ENCODE data around the gene TMEM135. TPM values are rescaled to one million over a fixed set of nuclear protein-coding genes. Genes with fewer than 3 reads are reported as not detected.

Gene TMEM135
- total RNA-seq, 1 experiment from 2014 or later: 14.0 TPM

GRCh38 chr11:87331273-87331672 lies 293.5 kb downstream of the TMEM135 start:
- Histone ChIP-seq H3K4me2 (ENCODE audit: low read length) (no peak overlapping the region), H3K36me3 (ENCODE audit: low read depth, low read length) (no peaks in the 10 kb centered on the region), H3K4me1 (ENCODE audit: insufficient read depth, low read length) (no peaks in the 10 kb centered on the region), H4K20me1 (ENCODE audit: low read length) (no peaks in the 10 kb centered on the region), H3F3A (ENCODE audit: low read length, unreplicated experiment) (no peaks in the 10 kb centered on the region), H3K4me3 (ENCODE audit: low read length) (no peak overlapping the region), H3K9ac (ENCODE audit: low read length) (no peak overlapping the region), H3K27me3 (ENCODE audit: low read length) (no peaks in the 10 kb centered on the region), H3K79me2 (ENCODE audit: low read length) (no peaks in the 10 kb centered on the region), H3K9me3 (ENCODE audit: low read length) (no peaks in the 10 kb centered on the region), H3K27ac (ENCODE audit: low read length) (no peak overlapping the region), H3K9me2 (replicated peaks; ENCODE audit: low read length) (no peaks in the 10 kb centered on the region), H2AFZ (ENCODE audit: low read length) (no peak overlapping the region)
- BruUV-seq (replicated peaks): no TSS peak
- no peak for TF ChIP-seq EZH2phosphoT487 (IDR thresholded peaks at IDR 0.05; ENCODE audit: borderline replicate concordance, low read length)
- no peak for TF ChIP-seq EZH2 (IDR thresholded peaks at IDR 0.05; ENCODE audit: low read length, unreplicated experiment)
- TF ChIP-seq CTCF (conservative IDR thresholded peaks at IDR 0.05; ENCODE audit: low read depth, low read length): no peak
- ATAC-seq (no peak), DNase-seq (no peak)
- intact Hi-C loops (cut with micrococcal nuclease): no loop called here
- ChIA-PET POLR2A (ENCODE audit: unreplicated experiment) (no interaction called here), CTCF (no interaction called here)

GRCh38 chr11:87338046-87338639 lies 300.4 kb downstream of the TMEM135 start:
- no peaks in the 10 kb centered on the region for H3K27me3 ChIP-seq (ENCODE audit: low read length)
- no peaks in the 10 kb centered on the region for H4K20me1 ChIP-seq (ENCODE audit: low read length)
- H3K4me1 ChIP-seq (ENCODE audit: insufficient read depth, low read length): no peaks in the 10 kb centered on the region
- intact Hi-C loops (cut with micrococcal nuclease): no loop called here
- H3K9me3 ChIP-seq (ENCODE audit: low read length): peaks cover 16% of the 10 kb centered on the region
- ChIA-PET POLR2A (ENCODE audit: unreplicated experiment) (no interaction called here), CTCF (no interaction called here)
- BruUV-seq (replicated peaks): no TSS peak
- H3F3A ChIP-seq (ENCODE audit: low read length, unreplicated experiment): no peaks in the 10 kb centered on the region
- H3K9ac ChIP-seq (ENCODE audit: low read length): no peak overlapping the region
- TF ChIP-seq EZH2phosphoT487 (IDR thresholded peaks at IDR 0.05; ENCODE audit: borderline replicate concordance, low read length): no peak
- no peak for TF ChIP-seq CTCF (conservative IDR thresholded peaks at IDR 0.05; ENCODE audit: low read depth, low read length)
- no peak for TF ChIP-seq EZH2 (IDR thresholded peaks at IDR 0.05; ENCODE audit: low read length, unreplicated experiment)
- DNase-seq (peak; percentile 11), ATAC-seq (no peak)
- H3K9me2 ChIP-seq (replicated peaks; ENCODE audit: low read length): no peaks in the 10 kb centered on the region
- no peak overlapping the region for H2AFZ ChIP-seq (ENCODE audit: low read length)
- H3K4me2 ChIP-seq (ENCODE audit: low read length): no peak overlapping the region
- no peaks in the 10 kb centered on the region for H3K36me3 ChIP-seq (ENCODE audit: low read depth, low read length)
- no peaks in the 10 kb centered on the region for H3K79me2 ChIP-seq (ENCODE audit: low read length)
- H3K4me3 ChIP-seq (ENCODE audit: low read length): no peak overlapping the region
- H3K27ac ChIP-seq (ENCODE audit: low read length): no peak overlapping the region

GRCh38 chr11:87339416-87339815 lies 301.7 kb downstream of the TMEM135 start:
- BruUV-seq (replicated peaks): no TSS peak
- ATAC-seq: no peak
- CTCF ChIA-PET: no interaction called here

More at GRCh38 chr11:87339416-87339815, 301.7 kb downstream of the TMEM135 start:
- no peaks in the 10 kb centered on the region for H3K27me3 ChIP-seq (ENCODE audit: low read length)
- H4K20me1 ChIP-seq (ENCODE audit: low read length): no peaks in the 10 kb centered on the region
- H3K9ac ChIP-seq (ENCODE audit: low read length): no peak overlapping the region
- no peak overlapping the region for H2AFZ ChIP-seq (ENCODE audit: low read length)
- intact Hi-C loops (cut with micrococcal nuclease): no loop called here
- no peak overlapping the region for H3K27ac ChIP-seq (ENCODE audit: low read length)
- POLR2A ChIA-PET (ENCODE audit: unreplicated experiment): interaction anchor here (0.7 kb wide), 1 partner anchor 399 kb away, joined by 3 read pairs; no protein-coding TSS in a partner anchor
- TF ChIP-seq CTCF (conservative IDR thresholded peaks at IDR 0.05; ENCODE audit: low read depth, low read length) (no peak), EZH2phosphoT487 (IDR thresholded peaks at IDR 0.05; ENCODE audit: borderline replicate concordance, low read length) (no peak), EZH2 (IDR thresholded peaks at IDR 0.05; ENCODE audit: low read length, unreplicated experiment) (no peak)
- H3K9me2 ChIP-seq (replicated peaks; ENCODE audit: low read length): no peaks in the 10 kb centered on the region
- no peak overlapping the region for H3K4me2 ChIP-seq (ENCODE audit: low read length)
- H3F3A ChIP-seq (ENCODE audit: low read length, unreplicated experiment): no peaks in the 10 kb centered on the region
- no peaks in the 10 kb centered on the region for H3K4me1 ChIP-seq (ENCODE audit: insufficient read depth, low read length)
- H3K9me3 ChIP-seq (ENCODE audit: low read length): peaks cover 16% of the 10 kb centered on the region
- H3K79me2 ChIP-seq (ENCODE audit: low read length): no peaks in the 10 kb centered on the region
- H3K4me3 ChIP-seq (ENCODE audit: low read length): no peak overlapping the region
- no peak for DNase-seq
- no peaks in the 10 kb centered on the region for H3K36me3 ChIP-seq (ENCODE audit: low read depth, low read length)

Data from PC-3 (cell line).